Ascending aorta (tissue), 2 donors: Measurements from ENCODE around the gene MEIOSIN. TPM values are rescaled to one million over a fixed set of nuclear protein-coding genes. Genes with fewer than 3 reads are reported as not detected.

Experiments
- DNase-seq, 2 donors: peaks; one replicate each; pipeline ENCODE4 v3.0.0-alpha.2; 2019; ENCODE audit warnings: low spot score in 2 of 2
- H3K27ac ChIP-seq, 2 donors: fragments of 200-600 bp; sonication (generic); one replicate each; pipeline ENCODE4 v1.5.1; 2016 to 2017; ENCODE audit warnings: mild to moderate bottlenecking in 1 of 2
- H3K27me3 ChIP-seq: fragments of 200-600 bp; sonication (generic); one replicate; pipeline ENCODE4 v1.5.1; 2017
- H3K36me3 ChIP-seq, 2 donors: fragments of 200-600 bp; sonication (generic); one replicate each; pipeline ENCODE4 v1.5.1; 2016
- H3K4me1 ChIP-seq, 2 donors: fragments of 200-600 bp; sonication (generic); one replicate each; pipeline ENCODE4 v1.5.1; 2016 to 2017; ENCODE audit warnings: mild to moderate bottlenecking in 1 of 2
- H3K4me3 ChIP-seq, 2 donors: fragments of 200-600 bp; sonication (generic); one replicate each; pipeline ENCODE4 v1.5.1; 2016 to 2017; ENCODE audit warnings: mild to moderate bottlenecking in 1 of 2
- H3K9me3 ChIP-seq, 2 donors: fragments of 200-600 bp; sonication (generic); one replicate each; pipeline ENCODE4 v1.5.1; 2016
- intact Hi-C: fragments of 100-400 bp; cut with DNase I; formaldehyde crosslinking; loops from one replicate; pipeline ENCODE4 v1.15.1; 2023
- total RNA-seq: library from RNA; depleted of rRNA; stranded (reverse); fragments of >200 nt; gene quantifications from one replicate; pipeline ENCODE4 v1.1.0, GENCODE V29; 2016
- TF ChIP-seq, protein P1 (sequence below), 3 experiments: fragments of 200-600 bp in 2 of 3; fragments of 450-650 bp in 1 of 3; sonication (generic) in 2 of 3; IDR thresholded peaks; one replicate each; pipeline ENCODE4 v1.5.1; 2016 to 2019; ENCODE audit warnings: antibody characterized with exemption in 3 of 3, mild to moderate bottlenecking in 1 of 3, moderate library complexity in 1 of 3

The MEIOSIN gene
- total RNA-seq, 1 donor from 2014 or later, result not detected

DNA sequence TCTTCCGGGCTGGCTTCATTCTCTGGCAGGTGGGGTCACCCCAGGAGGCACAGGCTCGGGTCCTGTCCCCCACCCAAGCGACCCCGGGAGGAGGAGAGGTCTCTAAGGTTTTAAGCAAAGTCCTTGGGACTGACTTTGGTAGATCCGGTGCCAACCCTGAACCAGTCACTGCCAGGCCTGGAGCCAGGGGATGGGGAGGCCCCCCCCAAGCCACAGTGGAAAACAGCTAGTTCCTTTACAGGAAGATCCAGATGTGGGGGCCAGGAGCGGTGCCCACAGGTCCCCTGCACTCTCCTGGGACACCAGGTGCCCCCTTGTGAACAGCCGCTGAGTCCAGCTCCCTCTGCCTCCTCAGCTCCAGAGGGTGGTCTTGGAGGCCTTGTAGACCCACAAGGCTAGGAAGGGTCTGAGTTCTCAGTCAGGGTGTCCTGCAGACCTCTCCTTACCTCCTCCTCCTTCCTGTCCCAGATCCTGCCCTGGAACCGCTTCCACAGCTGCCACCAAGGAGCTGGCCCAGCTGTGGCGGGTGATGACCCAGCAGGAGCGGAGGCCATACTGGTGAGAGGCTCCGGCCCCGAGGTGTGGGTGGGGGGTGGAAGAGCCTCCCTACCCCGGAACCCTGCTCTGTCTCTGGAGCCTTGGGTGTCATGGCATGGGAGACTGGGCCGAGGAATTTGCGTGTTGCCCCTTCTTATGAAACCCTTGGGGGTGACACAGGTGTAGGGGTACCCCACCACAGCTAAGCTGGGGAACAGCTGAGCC lies 29.8 kb downstream of the MEIOSIN start:
- DNase-seq, result no peak
- no peaks in the 10 kb centered on the region for H3K36me3 ChIP-seq
- intact Hi-C loops, result no loop called here
- no peaks in the 10 kb centered on the region for H3K9me3 ChIP-seq
- peak overlapping the region in 1 of 2 donors; percentile 96 for H3K27ac ChIP-seq
- no peak overlapping the region for H3K4me3 ChIP-seq
- H3K4me1 ChIP-seq, result peaks cover 23 to 36% of the 10 kb centered on the region in 2 donors
- TF ChIP-seq, protein P1, sequence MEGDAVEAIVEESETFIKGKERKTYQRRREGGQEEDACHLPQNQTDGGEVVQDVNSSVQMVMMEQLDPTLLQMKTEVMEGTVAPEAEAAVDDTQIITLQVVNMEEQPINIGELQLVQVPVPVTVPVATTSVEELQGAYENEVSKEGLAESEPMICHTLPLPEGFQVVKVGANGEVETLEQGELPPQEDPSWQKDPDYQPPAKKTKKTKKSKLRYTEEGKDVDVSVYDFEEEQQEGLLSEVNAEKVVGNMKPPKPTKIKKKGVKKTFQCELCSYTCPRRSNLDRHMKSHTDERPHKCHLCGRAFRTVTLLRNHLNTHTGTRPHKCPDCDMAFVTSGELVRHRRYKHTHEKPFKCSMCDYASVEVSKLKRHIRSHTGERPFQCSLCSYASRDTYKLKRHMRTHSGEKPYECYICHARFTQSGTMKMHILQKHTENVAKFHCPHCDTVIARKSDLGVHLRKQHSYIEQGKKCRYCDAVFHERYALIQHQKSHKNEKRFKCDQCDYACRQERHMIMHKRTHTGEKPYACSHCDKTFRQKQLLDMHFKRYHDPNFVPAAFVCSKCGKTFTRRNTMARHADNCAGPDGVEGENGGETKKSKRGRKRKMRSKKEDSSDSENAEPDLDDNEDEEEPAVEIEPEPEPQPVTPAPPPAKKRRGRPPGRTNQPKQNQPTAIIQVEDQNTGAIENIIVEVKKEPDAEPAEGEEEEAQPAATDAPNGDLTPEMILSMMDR (IDR thresholded peaks at IDR 0.05), result no peak
- no peaks in the 10 kb centered on the region for H3K27me3 ChIP-seq

DNA sequence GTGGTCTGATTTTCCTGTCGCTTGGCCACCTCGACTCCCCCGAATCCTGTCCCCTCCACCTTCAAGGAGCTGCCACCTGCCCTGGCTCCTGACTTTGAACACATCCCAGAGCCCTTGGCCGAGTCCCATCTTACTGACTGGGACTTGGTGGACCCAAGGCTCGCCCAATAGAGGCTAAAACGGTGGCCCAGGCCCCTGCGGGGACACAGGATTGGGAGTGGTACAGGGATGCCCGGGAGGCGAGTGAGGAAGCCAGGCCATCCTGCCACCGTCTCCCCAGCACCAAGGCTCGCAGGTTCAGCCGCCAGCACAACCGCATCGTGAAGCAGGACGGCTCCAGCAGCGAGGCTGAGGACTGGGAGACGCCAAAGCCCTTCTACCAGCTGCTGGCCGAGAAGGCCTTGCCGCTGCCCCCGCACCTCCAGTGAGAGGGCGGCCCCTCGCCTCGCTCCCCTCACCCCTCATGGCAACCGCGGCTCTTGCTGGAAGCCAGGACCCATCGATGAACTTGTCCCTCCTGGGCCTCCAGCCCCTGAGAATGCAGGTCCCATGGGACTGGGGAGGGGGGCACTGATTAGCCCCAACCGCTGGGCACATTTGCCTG lies 30.6 kb downstream of the MEIOSIN start:
- peak overlapping the region; percentile 35 to 43 for H3K4me3 ChIP-seq
- intact Hi-C loops, result no loop called here
- no peaks in the 10 kb centered on the region for H3K36me3 ChIP-seq
- H3K9me3 ChIP-seq, result no peaks in the 10 kb centered on the region
- no peaks in the 10 kb centered on the region for H3K27me3 ChIP-seq
- H3K27ac ChIP-seq, result peak overlapping the region; percentile 96
- TF ChIP-seq, protein P1 (IDR thresholded peaks at IDR 0.05), result no peak
- DNase-seq, result no peak
- H3K4me1 ChIP-seq, result peaks cover 23 to 36% of the 10 kb centered on the region in 2 donors

DNA sequence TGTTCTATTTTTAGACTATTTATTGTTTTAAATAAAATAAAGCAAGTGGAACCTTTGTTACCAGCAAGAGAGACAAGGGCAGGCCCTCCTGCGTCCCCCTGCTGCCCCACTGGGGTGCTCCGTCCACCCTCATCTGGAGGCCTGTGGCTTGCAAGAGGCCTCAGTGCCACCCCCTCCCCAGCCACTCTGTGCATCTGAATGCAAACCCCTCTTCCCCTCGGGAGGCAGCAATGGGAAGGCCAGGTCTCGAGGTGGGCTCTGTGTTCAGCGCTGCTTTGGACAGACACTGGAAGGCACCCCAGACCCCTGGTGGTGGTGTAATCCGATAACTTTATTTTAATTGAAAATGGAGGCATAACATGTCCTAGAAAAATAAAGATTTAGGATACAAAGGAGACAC lies 31.2 kb downstream of the MEIOSIN start:
- intact Hi-C loops, result no loop called here

DNA sequence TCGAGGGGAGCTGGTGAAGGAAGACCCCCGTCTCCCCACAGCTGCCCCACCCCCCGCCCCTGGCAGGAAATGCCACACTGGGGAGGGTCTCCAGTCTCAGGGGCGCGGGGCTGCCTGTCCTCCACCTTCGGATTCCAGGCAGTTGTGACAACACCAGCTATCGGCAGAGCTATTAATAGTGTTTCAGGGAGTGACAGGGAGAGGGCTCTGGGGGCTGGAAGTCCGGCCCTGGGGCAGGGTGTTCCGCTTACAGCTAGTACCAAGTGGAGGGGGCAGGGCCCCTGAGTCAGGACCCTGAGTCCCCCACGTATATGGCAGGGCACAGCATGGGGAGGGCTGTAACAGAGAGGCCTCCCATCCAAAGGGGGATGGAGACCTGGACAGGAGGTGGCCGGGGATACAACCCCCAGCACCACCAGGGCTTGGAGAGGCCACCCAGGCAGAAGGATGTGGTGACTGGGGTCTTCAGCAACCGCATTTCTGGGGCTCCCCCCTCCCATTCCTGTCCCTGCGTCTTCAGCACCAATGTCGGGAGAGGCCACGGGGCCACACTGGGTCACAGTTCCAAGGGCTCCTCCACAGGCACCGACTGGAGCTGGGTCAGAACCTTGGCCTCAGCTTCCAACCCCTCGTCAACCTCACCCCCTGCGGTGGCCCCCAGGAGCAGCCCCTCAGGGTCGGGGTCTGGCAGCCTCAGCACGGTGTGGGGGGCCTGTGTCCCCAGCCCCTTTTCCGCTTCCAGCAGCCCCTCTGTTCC lies 31.9 kb downstream of the MEIOSIN start:
- intact Hi-C loops, result loop anchor here (5.0 kb wide), 1 partner anchor 183 kb away; the partner anchor contains the start of gene OPA3
- H3K27me3 ChIP-seq, result no peaks in the 10 kb centered on the region
- H3K9me3 ChIP-seq, result no peaks in the 10 kb centered on the region
- H3K36me3 ChIP-seq, result no peaks in the 10 kb centered on the region
- TF ChIP-seq, protein P1 (IDR thresholded peaks at IDR 0.05), result no peak
- H3K27ac ChIP-seq, result peak overlapping the region; percentile 96
- H3K4me3 ChIP-seq, result peak overlapping the region in 1 of 2 donors; percentile 43
- no peak for DNase-seq
- H3K4me1 ChIP-seq, result peaks cover 27 to 38% of the 10 kb centered on the region in 2 donors

More for the DNA sequence above, 31.2 kb downstream of the MEIOSIN start:
- TF ChIP-seq, protein P1 (IDR thresholded peaks at IDR 0.05), result no peak
- Histone ChIP-seq H3K4me1 (peaks cover 23 to 36% of the 10 kb centered on the region in 2 donors), H3K36me3 (no peaks in the 10 kb centered on the region), H3K27me3 (no peaks in the 10 kb centered on the region), H3K9me3 (no peaks in the 10 kb centered on the region), H3K27ac (peak overlapping the region; percentile 96), H3K4me3 (peak overlapping the region in 1 of 2 donors; percentile 43)
- DNase-seq, result no peak

DNA sequence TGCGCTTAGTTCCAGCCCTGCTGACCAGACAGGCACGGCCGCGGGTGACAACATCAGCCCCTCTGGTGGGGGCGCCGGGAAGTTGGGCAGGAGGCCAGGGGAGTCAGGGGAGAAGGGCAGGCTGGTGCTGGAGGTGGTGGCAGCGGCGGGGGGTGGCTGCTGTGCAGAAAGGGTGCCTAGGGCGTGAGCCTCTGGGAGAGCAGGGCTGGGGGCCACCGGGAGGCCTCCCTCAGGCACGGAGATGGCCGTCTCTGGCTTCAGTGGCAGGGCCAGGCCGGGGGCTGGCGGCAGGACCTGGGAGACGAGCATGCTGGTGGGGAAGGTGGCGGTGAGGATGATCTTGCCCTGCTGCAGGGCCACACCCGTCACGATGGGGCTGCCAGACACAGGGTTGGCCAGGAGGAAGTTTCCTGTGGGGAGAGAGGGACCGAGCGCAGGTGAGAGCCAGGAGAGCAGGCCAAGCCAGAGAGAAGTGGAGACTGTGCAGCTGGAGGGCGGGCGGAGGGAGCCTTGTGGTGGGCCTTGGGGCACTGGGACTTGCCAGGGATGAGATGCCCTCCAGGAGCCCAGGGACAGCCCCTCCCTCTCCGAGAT lies 32.6 kb downstream of the MEIOSIN start:
- Histone ChIP-seq H3K9me3 (no peaks in the 10 kb centered on the region), H3K27me3 (no peaks in the 10 kb centered on the region), H3K36me3 (no peaks in the 10 kb centered on the region), H3K4me1 (peaks cover 27 to 39% of the 10 kb centered on the region in 2 donors), H3K4me3 (peak overlapping the region; percentile 84 to 88), H3K27ac (peak overlapping the region; percentile 96)
- intact Hi-C loops, result loop anchor here (5.0 kb wide), 1 partner anchor 183 kb away; the partner anchor contains the start of gene OPA3
- no peak for DNase-seq
- TF ChIP-seq, protein P1 (IDR thresholded peaks at IDR 0.05), result no peak
